ENCODE results near the gene TRABD. TPM values are rescaled to one million over a fixed set of nuclear protein-coding genes. Genes with fewer than 3 reads are reported as not detected.
"Not testable (repeated sequence)": the region's sequence is repeated elsewhere in the genome, so short reads cannot be mapped to it uniquely, and the experiment has no call there.

TRABD gene
- total RNA-seq, 1 experiment from 2014 or later, result 26.3 TPM

GRCh38 chr22:50201191-50202129, 15.7 kb downstream of the TRABD start:
- DNase-seq (ENCODE audit: low read depth), result no peak

- DNase-seq (ENCODE audit: low read depth), result no peak
Observed at GRCh38 chr22:50202130-50202666, 16.5 kb downstream of the TRABD start.

GRCh38 chr22:50203288-50203687, 17.6 kb downstream of the TRABD start:
- DNase-seq (ENCODE audit: low read depth), result no peak

- no peak for DNase-seq (ENCODE audit: low read depth)
Observed at GRCh38 chr22:50204571-50204970, 18.9 kb downstream of the TRABD start.

GRCh38 chr22:50204998-50205397, 19.3 kb downstream of the TRABD start:
- DNase-seq (ENCODE audit: low read depth), result not testable (repeated sequence)

- DNase-seq (ENCODE audit: low read depth), result no peak
Observed at GRCh38 chr22:50205781-50206569, 20.3 kb downstream of the TRABD start.

GRCh38 chr22:50206599-50206998, 20.9 kb downstream of the TRABD start:
- DNase-seq (ENCODE audit: low read depth), result peak; percentile 40

- DNase-seq (ENCODE audit: low read depth), result no peak
Observed at GRCh38 chr22:50207383-50208140, 21.8 kb downstream of the TRABD start.

- no peak for DNase-seq (ENCODE audit: low read depth)
Observed at GRCh38 chr22:50208430-50208938, 22.8 kb downstream of the TRABD start.

- no peak for DNase-seq (ENCODE audit: low read depth)
Observed at GRCh38 chr22:50208939-50209892, 23.5 kb downstream of the TRABD start.

GRCh38 chr22:50209893-50210292, 24.2 kb downstream of the TRABD start:
- DNase-seq (ENCODE audit: low read depth), result peak; percentile 53

GRCh38 chr22:50210378-50211139, 24.8 kb downstream of the TRABD start:
- no peak for DNase-seq (ENCODE audit: low read depth)

GRCh38 chr22:50211147-50211546, 25.4 kb downstream of the TRABD start:
- DNase-seq (ENCODE audit: low read depth), result no peak

GRCh38 chr22:50213263-50213662, 27.6 kb downstream of the TRABD start:
- DNase-seq (ENCODE audit: low read depth), result no peak

GRCh38 chr22:50215297-50216054, 29.8 kb downstream of the TRABD start:
- no peak for DNase-seq (ENCODE audit: low read depth)

- no peak for DNase-seq (ENCODE audit: low read depth)
Observed at GRCh38 chr22:50216055-50216683, 30.5 kb downstream of the TRABD start.

- no peak for DNase-seq (ENCODE audit: low read depth)
Observed at GRCh38 chr22:50216684-50217520, 31.2 kb downstream of the TRABD start.
